ENCODE data around the gene RFTN1. TPM values are rescaled to one million over a fixed set of nuclear protein-coding genes. Genes with fewer than 3 reads are reported as not detected.

The RFTN1 gene
- total and polyA plus RNA-seq, 10 of the 15 experiments (the other 5 are each of a cell fraction or from before 2014, with no cell fraction given), result 20.6 to 213 (median 147) TPM

DNA sequence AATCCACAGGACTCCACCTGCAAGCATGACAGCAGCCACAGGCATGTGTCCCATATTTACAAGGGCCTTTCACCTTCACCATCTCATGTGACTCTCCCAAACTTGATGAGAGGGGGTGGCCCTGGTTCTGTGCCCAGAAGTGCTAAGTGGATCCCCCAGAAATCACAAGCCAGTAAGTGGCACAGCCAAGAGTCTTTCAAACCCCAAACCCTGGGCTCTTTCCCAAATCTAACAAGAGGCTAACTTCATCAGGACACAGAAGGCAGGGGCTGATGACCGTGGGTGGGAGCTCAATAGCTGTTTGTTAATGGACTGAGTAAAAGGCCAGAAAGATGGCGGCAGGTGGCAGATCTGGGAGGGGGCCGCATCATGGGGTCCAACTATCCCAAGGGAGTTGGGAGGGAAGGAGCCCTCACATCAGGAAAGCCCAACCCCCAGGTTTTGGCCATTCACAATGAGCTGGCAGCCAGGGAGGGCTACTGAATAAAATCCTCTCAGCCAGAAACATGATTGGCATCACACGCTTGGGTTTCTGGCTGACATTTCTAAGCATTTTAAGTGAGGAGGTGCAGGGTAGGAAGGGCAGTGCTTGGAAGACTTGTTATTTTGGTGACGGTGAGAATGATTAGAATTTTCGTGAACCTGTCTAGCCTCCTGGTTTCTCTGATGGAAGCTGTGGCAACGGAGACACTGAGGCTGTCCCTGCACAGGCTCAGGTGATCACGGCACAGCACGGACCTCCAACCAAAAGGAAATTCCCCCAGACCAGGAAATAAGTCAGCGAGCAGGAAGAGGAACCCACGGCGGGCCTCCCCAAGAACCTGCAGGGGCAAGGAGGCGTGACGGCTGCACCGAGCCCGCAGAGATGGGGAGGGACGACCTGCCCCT is 139.2 kb downstream of the RFTN1 start:
- no TSS peak for BruUV-seq (replicated peaks)
- Histone ChIP-seq H2AFZ (ENCODE audit: control insufficient read depth, low read depth, low read length) (no peak overlapping the region), H3K27me3 (replicated peaks in 1 of 2; ENCODE audit: control insufficient read depth in 2 of 2, insufficient read depth in 2 of 2, low read length in 1 of 2) (no peaks in the 10 kb centered on the region), H3K36me3 (ENCODE audit: control insufficient read depth in 2 of 2, insufficient read depth in 2 of 2, low read length in 1 of 2) (peaks cover 13 to 21% of the 10 kb centered on the region in 2 experiments), H3K4me1 (ENCODE audit: control insufficient read depth, insufficient read depth, low read length) (peaks cover 94% of the 10 kb centered on the region), H3K4me2 (ENCODE audit: control insufficient read depth, insufficient read depth) (peak overlapping the region; percentile 44; the same call in 1 of the 2 replicates), H3K4me3 (no peak overlapping the region; the same call in 1 of the 2 replicates), H3K9me3 (replicated peaks; ENCODE audit: control insufficient read depth, insufficient read depth, low read length) (peaks cover 9% of the 10 kb centered on the region), H3K27ac (ENCODE audit: control insufficient read depth, insufficient read depth) (peak overlapping the region; percentile 96), H3K9ac (ENCODE audit: control insufficient read depth, insufficient read depth, low read length) (peak overlapping the region; percentile 42), H3K79me2 (ENCODE audit: control insufficient read depth, insufficient read depth, low read length) (peaks cover 42% of the 10 kb centered on the region), H4K20me1 (ENCODE audit: control insufficient read depth, insufficient read depth) (no peaks in the 10 kb centered on the region)
- ATAC-seq, result peak; percentile 40
- intact Hi-C loops (cut with micrococcal nuclease; ENCODE audit: unreplicated experiment), result loop anchor here (5.0 kb wide), 1 partner anchor 1368 kb away; the partner anchor contains the start of gene TBC1D5
- DNase-seq (ENCODE audit: low read depth, low spot score), result no peak
- RAD21 ChIA-PET (ENCODE audit: unreplicated experiment), result interaction anchor here (1.0 to 6.5 kb wide), 12 partner anchors 24 to 147 kb away, joined by 3 to 52 read pairs (median 6); no protein-coding TSS in a partner anchor
- no peak for FAIRE-seq
- SMC1A ChIA-PET (ENCODE audit: uncharacterized antibody, unreplicated experiment), result interaction anchor here (0.8 to 9.9 kb wide), 14 partner anchors 15 to 176 kb away, joined by 3 to 125 read pairs (median 3); partner anchors contain the start of gene RFTN1
- POLR2A ChIA-PET, result interaction anchor here (0.5 to 5.2 kb wide), 9 partner anchors 12 to 139 kb away, joined by 3 to 66 read pairs (median 6); partner anchors contain the start of gene RFTN1
- CTCF ChIA-PET, result interaction anchor here (0.6 to 2.8 kb wide), 11 partner anchors 10 to 142 kb away, joined by 3 to 8 read pairs (median 4); no protein-coding TSS in a partner anchor
- in situ Hi-C loops (cut with MboI), result loop anchor here (5.0 to 10.0 kb wide), 2 partner anchors 143 to 569 kb away; no protein-coding TSS in a partner anchor
- WGBS (ENCODE audit: insufficient coverage, insufficient replicate concordance, low lambda C conversion rate, missing lambda C conversion rate), result 4% methylated on average over 17 of the region's 17 CpGs
- TF ChIP-seq, protein P1, sequence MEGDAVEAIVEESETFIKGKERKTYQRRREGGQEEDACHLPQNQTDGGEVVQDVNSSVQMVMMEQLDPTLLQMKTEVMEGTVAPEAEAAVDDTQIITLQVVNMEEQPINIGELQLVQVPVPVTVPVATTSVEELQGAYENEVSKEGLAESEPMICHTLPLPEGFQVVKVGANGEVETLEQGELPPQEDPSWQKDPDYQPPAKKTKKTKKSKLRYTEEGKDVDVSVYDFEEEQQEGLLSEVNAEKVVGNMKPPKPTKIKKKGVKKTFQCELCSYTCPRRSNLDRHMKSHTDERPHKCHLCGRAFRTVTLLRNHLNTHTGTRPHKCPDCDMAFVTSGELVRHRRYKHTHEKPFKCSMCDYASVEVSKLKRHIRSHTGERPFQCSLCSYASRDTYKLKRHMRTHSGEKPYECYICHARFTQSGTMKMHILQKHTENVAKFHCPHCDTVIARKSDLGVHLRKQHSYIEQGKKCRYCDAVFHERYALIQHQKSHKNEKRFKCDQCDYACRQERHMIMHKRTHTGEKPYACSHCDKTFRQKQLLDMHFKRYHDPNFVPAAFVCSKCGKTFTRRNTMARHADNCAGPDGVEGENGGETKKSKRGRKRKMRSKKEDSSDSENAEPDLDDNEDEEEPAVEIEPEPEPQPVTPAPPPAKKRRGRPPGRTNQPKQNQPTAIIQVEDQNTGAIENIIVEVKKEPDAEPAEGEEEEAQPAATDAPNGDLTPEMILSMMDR (IDR thresholded peaks at IDR 0.05 in 2 of 3, conservative IDR thresholded peaks at IDR 0.05 in 1 of 3; ENCODE audit: control insufficient read depth in 2 of 3, extremely low read depth in 1 of 3, insufficient read depth in 1 of 3, low read depth in 3 of 3, low read length in 3 of 3), result no peak
- TF ChIP-seq, protein P2, sequence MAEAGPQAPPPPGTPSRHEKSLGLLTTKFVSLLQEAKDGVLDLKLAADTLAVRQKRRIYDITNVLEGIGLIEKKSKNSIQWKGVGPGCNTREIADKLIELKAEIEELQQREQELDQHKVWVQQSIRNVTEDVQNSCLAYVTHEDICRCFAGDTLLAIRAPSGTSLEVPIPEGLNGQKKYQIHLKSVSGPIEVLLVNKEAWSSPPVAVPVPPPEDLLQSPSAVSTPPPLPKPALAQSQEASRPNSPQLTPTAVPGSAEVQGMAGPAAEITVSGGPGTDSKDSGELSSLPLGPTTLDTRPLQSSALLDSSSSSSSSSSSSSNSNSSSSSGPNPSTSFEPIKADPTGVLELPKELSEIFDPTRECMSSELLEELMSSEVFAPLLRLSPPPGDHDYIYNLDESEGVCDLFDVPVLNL (IDR thresholded peaks at IDR 0.05; ENCODE audit: low read depth, low read length), result no peak
- TF ChIP-seq FOXK2 (IDR thresholded peaks at IDR 0.05) (no peak), CBX5 (IDR thresholded peaks at IDR 0.05; ENCODE audit: low read depth) (0 out of 2 replicates have a peak, but pooled peaks have one; percentile 44), RAD51 (IDR thresholded peaks at IDR 0.05) (peak; percentile 34; the same call in 1 of the 2 replicates), POLR2A (IDR thresholded peaks at IDR 0.05; ENCODE audit: low read depth, low read length) (0 out of 2 replicates have a peak, but pooled peaks have one; percentile 31)
- TF ChIP-seq, protein P3, sequence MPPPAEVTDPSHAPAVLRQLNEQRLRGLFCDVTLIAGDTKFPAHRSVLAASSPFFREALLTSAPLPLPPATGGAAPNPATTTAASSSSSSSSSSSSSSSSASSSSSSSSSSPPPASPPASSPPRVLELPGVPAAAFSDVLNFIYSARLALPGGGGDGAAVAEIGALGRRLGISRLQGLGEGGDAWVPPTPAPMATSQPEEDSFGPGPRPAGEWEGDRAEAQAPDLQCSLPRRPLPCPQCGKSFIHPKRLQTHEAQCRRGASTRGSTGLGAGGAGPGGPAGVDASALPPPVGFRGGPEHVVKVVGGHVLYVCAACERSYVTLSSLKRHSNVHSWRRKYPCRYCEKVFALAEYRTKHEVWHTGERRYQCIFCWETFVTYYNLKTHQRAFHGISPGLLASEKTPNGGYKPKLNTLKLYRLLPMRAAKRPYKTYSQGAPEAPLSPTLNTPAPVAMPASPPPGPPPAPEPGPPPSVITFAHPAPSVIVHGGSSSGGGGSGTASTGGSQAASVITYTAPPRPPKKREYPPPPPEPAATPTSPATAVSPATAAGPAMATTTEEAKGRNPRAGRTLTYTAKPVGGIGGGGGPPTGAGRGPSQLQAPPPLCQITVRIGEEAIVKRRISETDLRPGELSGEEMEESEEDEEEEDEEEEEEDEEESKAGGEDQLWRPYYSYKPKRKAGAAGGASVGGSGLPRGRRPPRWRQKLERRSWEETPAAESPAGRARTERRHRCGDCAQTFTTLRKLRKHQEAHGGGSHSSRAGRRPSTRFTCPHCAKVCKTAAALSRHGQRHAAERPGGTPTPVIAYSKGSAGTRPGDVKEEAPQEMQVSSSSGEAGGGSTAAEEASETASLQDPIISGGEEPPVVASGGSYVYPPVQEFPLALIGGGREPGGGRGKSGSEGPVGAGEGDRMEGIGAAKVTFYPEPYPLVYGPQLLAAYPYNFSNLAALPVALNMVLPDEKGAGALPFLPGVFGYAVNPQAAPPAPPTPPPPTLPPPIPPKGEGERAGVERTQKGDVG (CRISPR knock-in tag; IDR thresholded peaks at IDR 0.05), result peak; percentile 78; the same call in 1 of the 2 replicates
- TF ChIP-seq, protein P4, sequence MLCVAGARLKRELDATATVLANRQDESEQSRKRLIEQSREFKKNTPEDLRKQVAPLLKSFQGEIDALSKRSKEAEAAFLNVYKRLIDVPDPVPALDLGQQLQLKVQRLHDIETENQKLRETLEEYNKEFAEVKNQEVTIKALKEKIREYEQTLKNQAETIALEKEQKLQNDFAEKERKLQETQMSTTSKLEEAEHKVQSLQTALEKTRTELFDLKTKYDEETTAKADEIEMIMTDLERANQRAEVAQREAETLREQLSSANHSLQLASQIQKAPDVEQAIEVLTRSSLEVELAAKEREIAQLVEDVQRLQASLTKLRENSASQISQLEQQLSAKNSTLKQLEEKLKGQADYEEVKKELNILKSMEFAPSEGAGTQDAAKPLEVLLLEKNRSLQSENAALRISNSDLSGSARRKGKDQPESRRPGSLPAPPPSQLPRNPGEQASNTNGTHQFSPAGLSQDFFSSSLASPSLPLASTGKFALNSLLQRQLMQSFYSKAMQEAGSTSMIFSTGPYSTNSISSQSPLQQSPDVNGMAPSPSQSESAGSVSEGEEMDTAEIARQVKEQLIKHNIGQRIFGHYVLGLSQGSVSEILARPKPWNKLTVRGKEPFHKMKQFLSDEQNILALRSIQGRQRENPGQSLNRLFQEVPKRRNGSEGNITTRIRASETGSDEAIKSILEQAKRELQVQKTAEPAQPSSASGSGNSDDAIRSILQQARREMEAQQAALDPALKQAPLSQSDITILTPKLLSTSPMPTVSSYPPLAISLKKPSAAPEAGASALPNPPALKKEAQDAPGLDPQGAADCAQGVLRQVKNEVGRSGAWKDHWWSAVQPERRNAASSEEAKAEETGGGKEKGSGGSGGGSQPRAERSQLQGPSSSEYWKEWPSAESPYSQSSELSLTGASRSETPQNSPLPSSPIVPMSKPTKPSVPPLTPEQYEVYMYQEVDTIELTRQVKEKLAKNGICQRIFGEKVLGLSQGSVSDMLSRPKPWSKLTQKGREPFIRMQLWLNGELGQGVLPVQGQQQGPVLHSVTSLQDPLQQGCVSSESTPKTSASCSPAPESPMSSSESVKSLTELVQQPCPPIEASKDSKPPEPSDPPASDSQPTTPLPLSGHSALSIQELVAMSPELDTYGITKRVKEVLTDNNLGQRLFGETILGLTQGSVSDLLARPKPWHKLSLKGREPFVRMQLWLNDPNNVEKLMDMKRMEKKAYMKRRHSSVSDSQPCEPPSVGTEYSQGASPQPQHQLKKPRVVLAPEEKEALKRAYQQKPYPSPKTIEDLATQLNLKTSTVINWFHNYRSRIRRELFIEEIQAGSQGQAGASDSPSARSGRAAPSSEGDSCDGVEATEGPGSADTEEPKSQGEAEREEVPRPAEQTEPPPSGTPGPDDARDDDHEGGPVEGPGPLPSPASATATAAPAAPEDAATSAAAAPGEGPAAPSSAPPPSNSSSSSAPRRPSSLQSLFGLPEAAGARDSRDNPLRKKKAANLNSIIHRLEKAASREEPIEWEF (IDR thresholded peaks at IDR 0.05; ENCODE audit: insufficient replicate concordance, low read depth, low read length), result no peak
